Measurements from ENCODE around the gene EPB41L2. TPM values are rescaled to one million over a fixed set of nuclear protein-coding genes. Genes with fewer than 3 reads are reported as not detected.

EPB41L2 gene
- total RNA-seq, 1 donor from 2014 or later: 136 TPM

GRCh38 chr6:131033631-131034030, 29.4 kb downstream of the EPB41L2 start:
- H3K4me1 Mint-ChIP-seq (ENCODE audit: low read depth, unreplicated experiment): peaks cover 16% of the 10 kb centered on the region
- Histone ChIP-seq H3K4me1 (ENCODE audit: insufficient read depth, low read length) (peaks cover 12% of the 10 kb centered on the region), H4K20me1 (ENCODE audit: insufficient read depth, low read length) (peaks cover 5% of the 10 kb centered on the region), H3K27me3 (ENCODE audit: insufficient read depth, low read length) (no peaks in the 10 kb centered on the region), H3K9me3 (ENCODE audit: insufficient read depth, low read depth, low read length) (no peaks in the 10 kb centered on the region), H3K4me2 (ENCODE audit: low read length) (no peak overlapping the region), H2AFZ (ENCODE audit: low read depth, low read length) (no peak overlapping the region), H3K27ac (ENCODE audit: low read depth, low read length) (no peak overlapping the region), H3K4me3 (ENCODE audit: insufficient read depth, low read depth, low read length) (no peak overlapping the region), H3K36me3 (ENCODE audit: insufficient read depth, low read length) (no peaks in the 10 kb centered on the region), H3K9ac (ENCODE audit: low read length) (no peak overlapping the region), H3K79me2 (ENCODE audit: insufficient read depth, low read length) (peaks cover 46% of the 10 kb centered on the region)
- no peak for DNase-seq (ENCODE audit: low read depth)
- H3K27ac Mint-ChIP-seq (ENCODE audit: unreplicated experiment): no peak overlapping the region
- no peak for FAIRE-seq
- no peaks in the 10 kb centered on the region for H3K27me3 Mint-ChIP-seq (ENCODE audit: low read depth, unreplicated experiment)
- H3K4me3 Mint-ChIP-seq (ENCODE audit: unreplicated experiment): no peak overlapping the region
- no peaks in the 10 kb centered on the region for H3K36me3 Mint-ChIP-seq (ENCODE audit: low read depth, unreplicated experiment)
- H3K9me3 Mint-ChIP-seq (ENCODE audit: unreplicated experiment): no peaks in the 10 kb centered on the region
- TF ChIP-seq EZH2 (IDR thresholded peaks at IDR 0.05; ENCODE audit: insufficient read depth, low read length): no peak

DNA sequence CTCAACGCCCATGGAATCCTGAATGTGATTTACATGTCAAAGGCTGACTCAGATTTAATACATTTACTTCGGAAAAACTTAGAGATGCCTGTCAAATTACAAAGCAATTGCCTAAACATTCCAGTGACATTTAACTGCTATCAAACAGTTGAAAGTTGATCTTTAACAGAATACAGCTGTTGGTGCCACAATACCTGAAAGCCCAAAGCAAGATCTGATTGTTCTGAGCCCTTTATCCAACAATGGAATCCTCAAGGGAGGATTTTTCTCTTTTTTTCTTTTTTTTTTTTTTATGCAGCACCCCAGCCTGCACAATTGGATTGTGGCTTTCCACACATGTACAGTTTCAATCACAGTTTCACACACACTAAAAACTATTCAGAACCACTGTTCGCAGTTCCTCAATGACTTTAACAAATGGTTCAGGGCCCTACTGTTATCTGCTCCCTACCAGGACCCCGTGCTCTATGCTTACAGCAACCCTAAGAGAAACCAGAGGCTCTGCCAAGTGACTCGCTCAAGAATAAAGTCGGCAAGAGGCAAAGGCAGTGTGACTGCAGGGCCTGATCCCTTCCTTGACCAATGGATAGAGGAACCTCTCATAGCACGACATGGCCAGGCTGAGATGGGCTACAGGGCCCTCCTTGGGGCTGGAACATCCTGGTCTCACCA, 33.3 kb downstream of the EPB41L2 start:
- Histone ChIP-seq H3K4me2 (ENCODE audit: low read length) (peak overlapping the region; percentile 80), H3K79me2 (ENCODE audit: insufficient read depth, low read length) (peaks cover 64% of the 10 kb centered on the region), H3K27ac (ENCODE audit: low read depth, low read length) (peak overlapping the region; percentile 56), H4K20me1 (ENCODE audit: insufficient read depth, low read length) (no peaks in the 10 kb centered on the region), H3K27me3 (ENCODE audit: insufficient read depth, low read length) (no peaks in the 10 kb centered on the region), H2AFZ (ENCODE audit: low read depth, low read length) (peak overlapping the region; percentile 31), H3K9me3 (ENCODE audit: insufficient read depth, low read depth, low read length) (no peaks in the 10 kb centered on the region), H3K36me3 (ENCODE audit: insufficient read depth, low read length) (no peaks in the 10 kb centered on the region), H3K4me3 (ENCODE audit: insufficient read depth, low read depth, low read length) (peak overlapping the region; percentile 15), H3K9ac (ENCODE audit: low read length) (peak overlapping the region; percentile 37), H3K4me1 (ENCODE audit: insufficient read depth, low read length) (peaks cover 12% of the 10 kb centered on the region)
- H3K4me3 Mint-ChIP-seq (ENCODE audit: unreplicated experiment): peak overlapping the region; percentile 47
- TF ChIP-seq, protein P1, sequence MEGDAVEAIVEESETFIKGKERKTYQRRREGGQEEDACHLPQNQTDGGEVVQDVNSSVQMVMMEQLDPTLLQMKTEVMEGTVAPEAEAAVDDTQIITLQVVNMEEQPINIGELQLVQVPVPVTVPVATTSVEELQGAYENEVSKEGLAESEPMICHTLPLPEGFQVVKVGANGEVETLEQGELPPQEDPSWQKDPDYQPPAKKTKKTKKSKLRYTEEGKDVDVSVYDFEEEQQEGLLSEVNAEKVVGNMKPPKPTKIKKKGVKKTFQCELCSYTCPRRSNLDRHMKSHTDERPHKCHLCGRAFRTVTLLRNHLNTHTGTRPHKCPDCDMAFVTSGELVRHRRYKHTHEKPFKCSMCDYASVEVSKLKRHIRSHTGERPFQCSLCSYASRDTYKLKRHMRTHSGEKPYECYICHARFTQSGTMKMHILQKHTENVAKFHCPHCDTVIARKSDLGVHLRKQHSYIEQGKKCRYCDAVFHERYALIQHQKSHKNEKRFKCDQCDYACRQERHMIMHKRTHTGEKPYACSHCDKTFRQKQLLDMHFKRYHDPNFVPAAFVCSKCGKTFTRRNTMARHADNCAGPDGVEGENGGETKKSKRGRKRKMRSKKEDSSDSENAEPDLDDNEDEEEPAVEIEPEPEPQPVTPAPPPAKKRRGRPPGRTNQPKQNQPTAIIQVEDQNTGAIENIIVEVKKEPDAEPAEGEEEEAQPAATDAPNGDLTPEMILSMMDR (IDR thresholded peaks at IDR 0.05; ENCODE audit: insufficient read depth, low read depth, low read length): no peak
- no peak for TF ChIP-seq EZH2 (IDR thresholded peaks at IDR 0.05; ENCODE audit: insufficient read depth, low read length)
- no peaks in the 10 kb centered on the region for H3K9me3 Mint-ChIP-seq (ENCODE audit: unreplicated experiment)
- FAIRE-seq (peak; percentile 80), DNase-seq (ENCODE audit: low read depth) (peak; percentile 50)
- H3K27ac Mint-ChIP-seq (ENCODE audit: unreplicated experiment): peak overlapping the region; percentile 64
- H3K27me3 Mint-ChIP-seq (ENCODE audit: low read depth, unreplicated experiment): no peaks in the 10 kb centered on the region
- no peaks in the 10 kb centered on the region for H3K36me3 Mint-ChIP-seq (ENCODE audit: low read depth, unreplicated experiment)
- H3K4me1 Mint-ChIP-seq (ENCODE audit: low read depth, unreplicated experiment): peaks cover 27% of the 10 kb centered on the region

DNA sequence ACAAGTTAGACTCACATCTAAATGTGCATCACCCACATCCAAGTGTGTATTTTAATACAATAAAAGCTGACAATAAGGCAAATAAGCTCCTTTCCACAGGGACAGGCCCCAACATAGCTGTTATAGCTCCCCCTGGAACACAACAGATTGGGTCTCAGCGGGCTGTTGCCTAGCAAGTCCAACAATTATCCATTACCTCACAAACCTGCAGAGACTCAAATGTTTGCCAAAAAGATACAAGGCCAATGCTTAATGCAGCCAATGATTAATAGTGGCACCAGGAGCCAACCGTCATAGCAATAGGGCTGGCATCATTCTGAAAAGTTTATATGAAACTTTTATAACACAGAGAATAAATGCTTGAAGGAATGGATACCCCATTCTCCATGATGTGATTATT, 35.7 kb downstream of the EPB41L2 start:
- H3K4me3 ChIP-seq (ENCODE audit: insufficient read depth, low read depth, low read length): no peak overlapping the region
- no peaks in the 10 kb centered on the region for H3K9me3 Mint-ChIP-seq (ENCODE audit: unreplicated experiment)

More for the DNA sequence above, 35.7 kb downstream of the EPB41L2 start:
- TF ChIP-seq EZH2 (IDR thresholded peaks at IDR 0.05; ENCODE audit: insufficient read depth, low read length): no peak
- TF ChIP-seq, protein P1 (IDR thresholded peaks at IDR 0.05; ENCODE audit: insufficient read depth, low read depth, low read length): no peak
- no peak for FAIRE-seq
- H3K27ac Mint-ChIP-seq (ENCODE audit: unreplicated experiment): no peak overlapping the region
- no peaks in the 10 kb centered on the region for H4K20me1 ChIP-seq (ENCODE audit: insufficient read depth, low read length)
- H3K27ac ChIP-seq (ENCODE audit: low read depth, low read length): no peak overlapping the region
- H3K4me3 Mint-ChIP-seq (ENCODE audit: unreplicated experiment): no peak overlapping the region
- no peaks in the 10 kb centered on the region for H3K36me3 ChIP-seq (ENCODE audit: insufficient read depth, low read length)
- no peak overlapping the region for H3K9ac ChIP-seq (ENCODE audit: low read length)
- no peak for DNase-seq (ENCODE audit: low read depth)
- peaks cover 21% of the 10 kb centered on the region for H3K4me1 ChIP-seq (ENCODE audit: insufficient read depth, low read length)
- H3K4me1 Mint-ChIP-seq (ENCODE audit: low read depth, unreplicated experiment): peaks cover 37% of the 10 kb centered on the region
- H3K79me2 ChIP-seq (ENCODE audit: insufficient read depth, low read length): peaks cover 60% of the 10 kb centered on the region
- H2AFZ ChIP-seq (ENCODE audit: low read depth, low read length): no peak overlapping the region
- H3K27me3 Mint-ChIP-seq (ENCODE audit: low read depth, unreplicated experiment): no peaks in the 10 kb centered on the region
- H3K9me3 ChIP-seq (ENCODE audit: insufficient read depth, low read depth, low read length): no peaks in the 10 kb centered on the region
- H3K36me3 Mint-ChIP-seq (ENCODE audit: low read depth, unreplicated experiment): no peaks in the 10 kb centered on the region
- no peak overlapping the region for H3K4me2 ChIP-seq (ENCODE audit: low read length)
- no peaks in the 10 kb centered on the region for H3K27me3 ChIP-seq (ENCODE audit: insufficient read depth, low read length)
